Measurements from ENCODE around the gene CDH23. TPM values are rescaled to one million over a fixed set of nuclear protein-coding genes. Genes with fewer than 3 reads are reported as not detected.

CDH23 gene
- total and polyA plus RNA-seq, 9 of the 15 experiments (the other 6 are each of a cell fraction or from before 2014, with no cell fraction given): 0.18 to 1.2 (median 0.47) TPM

DNA sequence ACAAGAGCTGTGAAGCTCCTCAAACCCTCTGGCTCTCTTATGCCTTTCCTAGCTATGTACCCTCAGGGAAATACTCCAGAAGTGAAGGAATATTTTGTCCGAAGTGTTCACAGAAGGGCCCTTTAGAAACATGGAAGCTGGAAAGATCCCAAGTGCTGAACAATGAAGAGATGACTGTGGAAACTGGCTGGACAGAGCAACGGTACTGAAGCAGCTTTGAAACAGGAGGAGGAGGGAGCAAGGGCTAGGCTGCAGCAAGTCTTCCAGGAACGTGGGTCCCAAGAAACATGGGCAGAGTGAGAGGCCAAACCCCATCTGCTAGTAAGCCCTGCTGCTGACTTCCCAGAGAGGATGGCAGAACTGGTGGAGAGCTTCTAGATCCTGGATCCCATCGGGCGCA, 457.3 kb downstream of the CDH23 start (continued):
- TF ChIP-seq, protein P1, sequence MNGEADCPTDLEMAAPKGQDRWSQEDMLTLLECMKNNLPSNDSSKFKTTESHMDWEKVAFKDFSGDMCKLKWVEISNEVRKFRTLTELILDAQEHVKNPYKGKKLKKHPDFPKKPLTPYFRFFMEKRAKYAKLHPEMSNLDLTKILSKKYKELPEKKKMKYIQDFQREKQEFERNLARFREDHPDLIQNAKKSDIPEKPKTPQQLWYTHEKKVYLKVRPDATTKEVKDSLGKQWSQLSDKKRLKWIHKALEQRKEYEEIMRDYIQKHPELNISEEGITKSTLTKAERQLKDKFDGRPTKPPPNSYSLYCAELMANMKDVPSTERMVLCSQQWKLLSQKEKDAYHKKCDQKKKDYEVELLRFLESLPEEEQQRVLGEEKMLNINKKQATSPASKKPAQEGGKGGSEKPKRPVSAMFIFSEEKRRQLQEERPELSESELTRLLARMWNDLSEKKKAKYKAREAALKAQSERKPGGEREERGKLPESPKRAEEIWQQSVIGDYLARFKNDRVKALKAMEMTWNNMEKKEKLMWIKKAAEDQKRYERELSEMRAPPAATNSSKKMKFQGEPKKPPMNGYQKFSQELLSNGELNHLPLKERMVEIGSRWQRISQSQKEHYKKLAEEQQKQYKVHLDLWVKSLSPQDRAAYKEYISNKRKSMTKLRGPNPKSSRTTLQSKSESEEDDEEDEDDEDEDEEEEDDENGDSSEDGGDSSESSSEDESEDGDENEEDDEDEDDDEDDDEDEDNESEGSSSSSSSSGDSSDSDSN (IDR thresholded peaks at IDR 0.05; ENCODE audit: borderline replicate concordance in 1 of 2, low read depth in 2 of 2, low read length in 2 of 2): peak in 1 of 2 experiments; percentile 88; a peak in 2 of 4 replicates
- TF ChIP-seq ZEB2 (IDR thresholded peaks at IDR 0.05) (no peak), ZNF12 (CRISPR knock-in tag; IDR thresholded peaks at IDR 0.05) (no peak), MTA1 (IDR thresholded peaks at IDR 0.05; ENCODE audit: borderline replicate concordance) (no peak), SP2 (IDR thresholded peaks at IDR 0.05; ENCODE audit: extremely low read depth, low read depth, low read length, poor library complexity, severe bottlenecking) (no peak), PTRF (tag; IDR thresholded peaks at IDR 0.05) (no peak), CC2D1A (IDR thresholded peaks at IDR 0.05) (no peak), RNF2 (IDR thresholded peaks at IDR 0.05) (no peak), ZNF384 (IDR thresholded peaks at IDR 0.05; ENCODE audit: low read depth, low read length) (0 out of 2 replicates have a peak, but pooled peaks have one; percentile 20), ZBTB7A (IDR thresholded peaks at IDR 0.05; ENCODE audit: borderline replicate concordance, control insufficient read depth, low read depth, low read length) (no peak), FOXK1 (CRISPR knock-in tag; IDR thresholded peaks at IDR 0.05; ENCODE audit: borderline replicate concordance) (no peak), FUS (optimal IDR thresholded peaks at IDR 0.05; ENCODE audit: low read depth, low read length) (no peak), RCOR1 (IDR thresholded peaks at IDR 0.05; ENCODE audit: borderline replicate concordance in 1 of 2, low read depth in 2 of 2, low read length in 2 of 2) (0 out of 4 replicates have a peak, but pooled peaks of 1 of the 2 experiments have one; percentile 8), ZFP30 (CRISPR knock-in tag; IDR thresholded peaks at IDR 0.05; ENCODE audit: borderline replicate concordance) (no peak), GATAD2B (IDR thresholded peaks at IDR 0.05; ENCODE audit: borderline replicate concordance) (no peak), LEF1 (IDR thresholded peaks at IDR 0.05) (no peak), NCOA1 (IDR thresholded peaks at IDR 0.05; ENCODE audit: low read depth) (0 out of 2 replicates have a peak, but pooled peaks have one; percentile 34)
- TF ChIP-seq, protein P2, sequence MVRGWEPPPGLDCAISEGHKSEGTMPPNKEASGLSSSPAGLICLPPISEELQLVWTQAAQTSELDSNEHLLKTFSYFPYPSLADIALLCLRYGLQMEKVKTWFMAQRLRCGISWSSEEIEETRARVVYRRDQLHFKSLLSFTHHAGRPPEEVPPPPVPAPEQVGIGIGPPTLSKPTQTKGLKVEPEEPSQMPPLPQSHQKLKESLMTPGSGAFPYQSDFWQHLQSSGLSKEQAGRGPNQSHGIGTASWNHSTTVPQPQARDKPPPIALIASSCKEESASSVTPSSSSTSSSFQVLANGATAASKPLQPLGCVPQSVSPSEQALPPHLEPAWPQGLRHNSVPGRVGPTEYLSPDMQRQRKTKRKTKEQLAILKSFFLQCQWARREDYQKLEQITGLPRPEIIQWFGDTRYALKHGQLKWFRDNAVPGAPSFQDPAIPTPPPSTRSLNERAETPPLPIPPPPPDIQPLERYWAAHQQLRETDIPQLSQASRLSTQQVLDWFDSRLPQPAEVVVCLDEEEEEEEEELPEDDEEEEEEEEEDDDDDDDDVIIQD (CRISPR knock-in tag; IDR thresholded peaks at IDR 0.05): no peak
- TF ChIP-seq, protein P3, sequence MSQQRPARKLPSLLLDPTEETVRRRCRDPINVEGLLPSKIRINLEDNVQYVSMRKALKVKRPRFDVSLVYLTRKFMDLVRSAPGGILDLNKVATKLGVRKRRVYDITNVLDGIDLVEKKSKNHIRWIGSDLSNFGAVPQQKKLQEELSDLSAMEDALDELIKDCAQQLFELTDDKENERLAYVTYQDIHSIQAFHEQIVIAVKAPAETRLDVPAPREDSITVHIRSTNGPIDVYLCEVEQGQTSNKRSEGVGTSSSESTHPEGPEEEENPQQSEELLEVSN (IDR thresholded peaks at IDR 0.05; ENCODE audit: borderline replicate concordance in 1 of 2, extremely low read depth in 1 of 2, insufficient read depth in 1 of 2, insufficient read length in 1 of 2, low read depth in 1 of 2, low read length in 1 of 2, poor library complexity in 1 of 2, severe bottlenecking in 1 of 2): no peak
- TF ChIP-seq, protein P4, sequence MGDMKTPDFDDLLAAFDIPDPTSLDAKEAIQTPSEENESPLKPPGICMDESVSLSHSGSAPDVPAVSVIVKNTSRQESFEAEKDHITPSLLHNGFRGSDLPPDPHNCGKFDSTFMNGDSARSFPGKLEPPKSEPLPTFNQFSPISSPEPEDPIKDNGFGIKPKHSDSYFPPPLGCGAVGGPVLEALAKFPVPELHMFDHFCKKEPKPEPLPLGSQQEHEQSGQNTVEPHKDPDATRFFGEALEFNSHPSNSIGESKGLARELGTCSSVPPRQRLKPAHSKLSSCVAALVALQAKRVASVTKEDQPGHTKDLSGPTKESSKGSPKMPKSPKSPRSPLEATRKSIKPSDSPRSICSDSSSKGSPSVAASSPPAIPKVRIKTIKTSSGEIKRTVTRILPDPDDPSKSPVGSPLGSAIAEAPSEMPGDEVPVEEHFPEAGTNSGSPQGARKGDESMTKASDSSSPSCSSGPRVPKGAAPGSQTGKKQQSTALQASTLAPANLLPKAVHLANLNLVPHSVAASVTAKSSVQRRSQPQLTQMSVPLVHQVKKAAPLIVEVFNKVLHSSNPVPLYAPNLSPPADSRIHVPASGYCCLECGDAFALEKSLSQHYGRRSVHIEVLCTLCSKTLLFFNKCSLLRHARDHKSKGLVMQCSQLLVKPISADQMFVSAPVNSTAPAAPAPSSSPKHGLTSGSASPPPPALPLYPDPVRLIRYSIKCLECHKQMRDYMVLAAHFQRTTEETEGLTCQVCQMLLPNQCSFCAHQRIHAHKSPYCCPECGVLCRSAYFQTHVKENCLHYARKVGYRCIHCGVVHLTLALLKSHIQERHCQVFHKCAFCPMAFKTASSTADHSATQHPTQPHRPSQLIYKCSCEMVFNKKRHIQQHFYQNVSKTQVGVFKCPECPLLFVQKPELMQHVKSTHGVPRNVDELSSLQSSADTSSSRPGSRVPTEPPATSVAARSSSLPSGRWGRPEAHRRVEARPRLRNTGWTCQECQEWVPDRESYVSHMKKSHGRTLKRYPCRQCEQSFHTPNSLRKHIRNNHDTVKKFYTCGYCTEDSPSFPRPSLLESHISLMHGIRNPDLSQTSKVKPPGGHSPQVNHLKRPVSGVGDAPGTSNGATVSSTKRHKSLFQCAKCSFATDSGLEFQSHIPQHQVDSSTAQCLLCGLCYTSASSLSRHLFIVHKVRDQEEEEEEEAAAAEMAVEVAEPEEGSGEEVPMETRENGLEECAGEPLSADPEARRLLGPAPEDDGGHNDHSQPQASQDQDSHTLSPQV (IDR thresholded peaks at IDR 0.05): 0 out of 2 replicates have a peak, but pooled peaks have one; percentile 31
